Astrocyte (in vitro differentiated cells and primary cell): Measurements from ENCODE around the gene CSTF2T.

ENCODE experiments used
- CTCF ChIP-seq: IDR thresholded peaks from 2 replicates; pipeline ENCODE4 v1.5.1; 2011; ENCODE audit warnings: low read depth, mild to moderate bottlenecking, inconsistent platforms, low read length, moderate library complexity; ENCODE audit not compliant: insufficient read depth
- EZH2 ChIP-seq: IDR thresholded peaks from 2 replicates; pipeline ENCODE4 v1.6.1; 2012; ENCODE audit warnings: mild to moderate bottlenecking, low read length, inconsistent platforms; ENCODE audit not compliant: insufficient read depth

DNA sequence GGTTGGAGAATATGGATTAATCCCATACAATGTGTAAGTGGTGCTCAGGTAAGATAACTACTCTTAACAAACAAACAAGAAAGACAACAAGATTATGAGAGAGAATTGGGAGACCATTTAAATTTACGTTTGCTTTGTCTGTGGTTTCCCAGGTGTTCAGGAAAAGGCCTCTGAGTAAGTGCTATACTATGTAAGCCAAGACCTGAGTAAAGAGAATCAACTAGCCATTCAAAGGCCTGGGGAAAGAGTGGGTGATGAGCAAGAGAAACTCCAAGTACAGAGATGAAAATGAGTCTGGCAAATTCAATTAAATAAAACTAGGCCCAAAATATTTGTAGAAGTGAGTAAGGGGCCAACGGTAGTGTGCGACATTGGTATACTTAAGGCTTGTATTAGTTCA, 9.9 kb downstream of the CSTF2T start:
- no peak for TF ChIP-seq CTCF
- TF ChIP-seq EZH2: no peak
